MM.1S (cell line): ENCODE measurements around the gene TMED10.

ENCODE experiments used
- DNase-seq: peaks from one replicate; pipeline ENCODE4 v3.0.0-alpha.2; 2015
- H2AFZ ChIP-seq: fragments of 300-600 bp; sonication (generic); 2 replicates; pipeline ENCODE4 v1.6.0; 2016; ENCODE audit warnings: antibody characterized with exemption, low read length
- H3F3A ChIP-seq: fragments of 300-600 bp; sonication (generic); 2 replicates; pipeline ENCODE4 v1.6.1; 2016; ENCODE audit warnings: mild to moderate bottlenecking, antibody characterized with exemption, low read length, moderate library complexity, mixed read lengths; ENCODE audit not compliant: insufficient read depth
- H3K27ac ChIP-seq: fragments of 300-600 bp; sonication (generic); 2 replicates; pipeline ENCODE4 v1.5.1; 2016; ENCODE audit warnings: mild to moderate bottlenecking, low read length
- H3K27me3 ChIP-seq: fragments of 300-600 bp; sonication (generic); replicated peaks from 2 replicates; pipeline ENCODE4 v1.6.0; 2016; ENCODE audit warnings: low read length; ENCODE audit not compliant: insufficient read depth
- H3K36me3 ChIP-seq: fragments of 300-600 bp; sonication (generic); replicated peaks from 2 replicates; pipeline ENCODE4 v1.6.1; 2016; ENCODE audit warnings: mild to moderate bottlenecking, low read length, mixed read lengths; ENCODE audit not compliant: insufficient read depth
- H3K4me1 ChIP-seq: fragments of 300-600 bp; sonication (generic); 2 replicates; pipeline ENCODE4 v1.6.1; 2016; ENCODE audit warnings: low read length, mixed read lengths
- H3K4me2 ChIP-seq: fragments of 300-600 bp; sonication (generic); 2 replicates; pipeline ENCODE4 v1.6.0; 2016; ENCODE audit warnings: low read depth, low read length
- H3K4me3 ChIP-seq: fragments of 300-600 bp; sonication (generic); 2 replicates; pipeline ENCODE4 v1.5.1; 2016; ENCODE audit warnings: low read length, mixed read lengths
- H3K79me2 ChIP-seq: fragments of 300-600 bp; sonication (generic); 2 replicates; pipeline ENCODE4 v1.6.1; 2016; ENCODE audit warnings: mixed run types, low read length, mixed read lengths
- H3K9ac ChIP-seq: fragments of 300-600 bp; sonication (generic); 2 replicates; pipeline ENCODE4 v1.6.1; 2016; ENCODE audit warnings: low read length, mixed read lengths
- H3K9me2 ChIP-seq: fragments of 300-600 bp; sonication (generic); replicated peaks from 2 replicates; pipeline ENCODE4 v1.6.1; 2016; ENCODE audit warnings: mild to moderate bottlenecking, low read length, mixed read lengths; ENCODE audit not compliant: insufficient read depth
- H3K9me3 ChIP-seq: fragments of 300-600 bp; sonication (generic); replicated peaks from 2 replicates; pipeline ENCODE4 v1.6.1; 2016; ENCODE audit warnings: mild to moderate bottlenecking, low read length, mixed read lengths; ENCODE audit not compliant: insufficient read depth
- H4K20me1 ChIP-seq: fragments of 300-600 bp; sonication (generic); 2 replicates; pipeline ENCODE4 v1.6.1; 2016; ENCODE audit warnings: mild to moderate bottlenecking, low read length, moderate library complexity, mixed read lengths; ENCODE audit not compliant: insufficient read depth
- EZH2 ChIP-seq: fragments of 300-600 bp; sonication (generic); optimal IDR thresholded peaks from 2 replicates; pipeline ENCODE3; 2017; ENCODE audit warnings: low read depth, mild to moderate bottlenecking, antibody characterized with exemption, low read length, mixed read lengths
- EZH2phosphoT487 ChIP-seq: fragments of 300-600 bp; sonication (generic); IDR thresholded peaks from 2 replicates; pipeline ENCODE4 v1.6.1; 2018; ENCODE audit warnings: antibody characterized with exemption, low read length
- TF ChIP-seq, protein P1 (sequence below): fragments of 300-600 bp; sonication (generic); IDR thresholded peaks from 2 replicates; pipeline ENCODE4 v1.5.1; 2016; ENCODE audit warnings: antibody characterized with exemption, low read length, mixed read lengths

Gene TMED10

GRCh38 chr14:75197338-75197737 is 20.9 kb upstream of the TMED10 start:
- Histone ChIP-seq H3K9me2 (no peaks in the 10 kb centered on the region), H3K9me3 (no peaks in the 10 kb centered on the region), H3F3A (no peaks in the 10 kb centered on the region), H3K9ac (no peak overlapping the region), H3K27me3 (no peaks in the 10 kb centered on the region), H3K4me2 (no peak overlapping the region), H3K79me2 (no peaks in the 10 kb centered on the region), H2AFZ (no peak overlapping the region), H3K4me1 (no peaks in the 10 kb centered on the region), H3K36me3 (no peaks in the 10 kb centered on the region), H4K20me1 (no peaks in the 10 kb centered on the region), H3K27ac (no peak overlapping the region), H3K4me3 (no peak overlapping the region)
- no peak for DNase-seq
- TF ChIP-seq EZH2 (no peak), EZH2phosphoT487 (no peak)
- TF ChIP-seq, protein P1, sequence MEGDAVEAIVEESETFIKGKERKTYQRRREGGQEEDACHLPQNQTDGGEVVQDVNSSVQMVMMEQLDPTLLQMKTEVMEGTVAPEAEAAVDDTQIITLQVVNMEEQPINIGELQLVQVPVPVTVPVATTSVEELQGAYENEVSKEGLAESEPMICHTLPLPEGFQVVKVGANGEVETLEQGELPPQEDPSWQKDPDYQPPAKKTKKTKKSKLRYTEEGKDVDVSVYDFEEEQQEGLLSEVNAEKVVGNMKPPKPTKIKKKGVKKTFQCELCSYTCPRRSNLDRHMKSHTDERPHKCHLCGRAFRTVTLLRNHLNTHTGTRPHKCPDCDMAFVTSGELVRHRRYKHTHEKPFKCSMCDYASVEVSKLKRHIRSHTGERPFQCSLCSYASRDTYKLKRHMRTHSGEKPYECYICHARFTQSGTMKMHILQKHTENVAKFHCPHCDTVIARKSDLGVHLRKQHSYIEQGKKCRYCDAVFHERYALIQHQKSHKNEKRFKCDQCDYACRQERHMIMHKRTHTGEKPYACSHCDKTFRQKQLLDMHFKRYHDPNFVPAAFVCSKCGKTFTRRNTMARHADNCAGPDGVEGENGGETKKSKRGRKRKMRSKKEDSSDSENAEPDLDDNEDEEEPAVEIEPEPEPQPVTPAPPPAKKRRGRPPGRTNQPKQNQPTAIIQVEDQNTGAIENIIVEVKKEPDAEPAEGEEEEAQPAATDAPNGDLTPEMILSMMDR: no peak

DNA sequence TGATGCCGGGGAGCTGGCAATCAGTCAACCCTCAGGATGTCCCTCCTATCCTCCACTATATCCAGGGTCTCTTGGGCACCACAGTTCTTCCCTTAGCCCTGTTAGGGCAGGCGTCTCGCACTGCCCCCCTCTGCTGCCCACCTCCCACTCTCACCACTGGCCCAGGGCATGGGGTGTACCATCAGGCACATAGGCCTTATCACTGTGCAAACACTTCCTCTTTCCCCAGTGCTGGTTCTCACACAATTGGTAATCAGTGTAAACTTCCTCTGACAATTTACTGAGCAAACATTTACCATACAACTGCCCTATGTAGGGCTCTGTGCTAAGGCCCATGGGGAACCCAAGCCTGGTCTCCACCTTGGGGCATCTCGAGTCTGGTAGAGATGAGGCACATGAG is 20.1 kb upstream of the TMED10 start:
- H3K9me2 ChIP-seq: no peaks in the 10 kb centered on the region
- no peak overlapping the region for H3K4me3 ChIP-seq
- H3K27me3 ChIP-seq: no peaks in the 10 kb centered on the region
- TF ChIP-seq, protein P1: no peak
- TF ChIP-seq EZH2 (no peak), EZH2phosphoT487 (no peak)
- H3K79me2 ChIP-seq: no peaks in the 10 kb centered on the region
- no peaks in the 10 kb centered on the region for H3F3A ChIP-seq
- no peak overlapping the region for H3K4me2 ChIP-seq
- H4K20me1 ChIP-seq: no peaks in the 10 kb centered on the region
- no peak overlapping the region for H3K9ac ChIP-seq
- no peak overlapping the region for H3K27ac ChIP-seq
- no peaks in the 10 kb centered on the region for H3K9me3 ChIP-seq
- H3K36me3 ChIP-seq: no peaks in the 10 kb centered on the region
- H2AFZ ChIP-seq: no peak overlapping the region
- DNase-seq: no peak
- H3K4me1 ChIP-seq: no peaks in the 10 kb centered on the region

DNA sequence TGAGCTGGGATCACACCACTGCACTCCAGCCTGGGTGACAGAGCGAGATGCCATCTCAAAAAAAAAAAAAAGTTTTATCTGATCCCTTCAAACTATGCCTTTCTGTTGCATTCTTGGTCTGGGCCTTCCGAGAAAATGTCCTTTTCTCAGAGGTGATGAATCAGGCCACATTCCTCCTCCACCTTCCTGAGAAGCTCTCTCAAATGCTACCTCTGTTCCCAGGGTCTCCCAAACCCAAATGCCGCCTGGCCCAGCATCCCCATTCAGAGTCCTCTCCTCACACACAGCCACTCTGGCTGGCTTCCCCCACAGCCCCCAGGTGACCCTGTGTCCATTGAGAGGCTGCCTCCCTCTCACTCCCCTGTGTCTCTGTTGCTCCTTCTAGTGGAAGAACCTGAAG is 19.7 kb upstream of the TMED10 start:
- Histone ChIP-seq H3K79me2 (no peaks in the 10 kb centered on the region), H3F3A (no peaks in the 10 kb centered on the region), H3K4me3 (no peak overlapping the region), H3K4me2 (no peak overlapping the region), H4K20me1 (no peaks in the 10 kb centered on the region), H3K27me3 (no peaks in the 10 kb centered on the region), H3K9ac (no peak overlapping the region), H3K9me3 (no peaks in the 10 kb centered on the region), H2AFZ (no peak overlapping the region), H3K36me3 (no peaks in the 10 kb centered on the region), H3K27ac (no peak overlapping the region), H3K9me2 (no peaks in the 10 kb centered on the region), H3K4me1 (no peaks in the 10 kb centered on the region)
- DNase-seq: no peak
- TF ChIP-seq EZH2phosphoT487: no peak
- no peak for TF ChIP-seq EZH2
- TF ChIP-seq, protein P1: no peak
